Mesenchymal stem cell (in vitro differentiated cells and primary cell): Measurements from ENCODE around the gene RLN2. TPM values are rescaled to one million over a fixed set of nuclear protein-coding genes. Genes with fewer than 3 reads are reported as not detected.
"Not testable (repeated sequence)": the region's sequence is repeated elsewhere in the genome, so short reads cannot be mapped to it uniquely, and the experiment has no call there.

ENCODE experiments used
- DNase-seq: peaks from one replicate; pipeline ENCODE4 v3.0.0-alpha.2; 2013
- H2AFZ ChIP-seq: one replicate; pipeline ENCODE4 v1.6.1; 2013; ENCODE audit warnings: low read depth, mild to moderate bottlenecking, control low read depth, inconsistent platforms, low read length, moderate library complexity
- H2AK5ac ChIP-seq: 2 replicates; pipeline ENCODE4 v1.6.1; 2013; ENCODE audit warnings: low read length, moderate library complexity, mild to moderate bottlenecking, inconsistent platforms; ENCODE audit not compliant: severe bottlenecking
- H2BK120ac ChIP-seq: one replicate; pipeline ENCODE4 v1.6.1; 2013; ENCODE audit warnings: low read depth, mild to moderate bottlenecking, inconsistent platforms, low read length, moderate library complexity
- H2BK12ac ChIP-seq, 2 experiments: one replicate each; pipeline ENCODE4 v1.6.1; 2013; ENCODE audit warnings: inconsistent platforms in 2 of 2, low read length in 2 of 2, mild to moderate bottlenecking in 2 of 2, moderate library complexity in 2 of 2, control low read depth in 1 of 2
- H2BK15ac ChIP-seq: one replicate; pipeline ENCODE4 v1.6.1; 2013; ENCODE audit warnings: mild to moderate bottlenecking, low read depth, inconsistent platforms; ENCODE audit not compliant: poor library complexity, severe bottlenecking
- H2BK5ac ChIP-seq: 2 replicates; pipeline ENCODE4 v1.6.1; 2013; ENCODE audit warnings: low read depth, mild to moderate bottlenecking, low read length, control low read depth, inconsistent platforms; ENCODE audit not compliant: poor library complexity, severe bottlenecking
- H3K14ac ChIP-seq, 2 experiments: one replicate each; pipeline ENCODE4 v1.6.1; 2013; ENCODE audit warnings: inconsistent platforms in 2 of 2, low read length in 2 of 2, control low read depth in 1 of 2, mild to moderate bottlenecking in 1 of 2, moderate library complexity in 1 of 2
- H3K18ac ChIP-seq, 2 experiments: one replicate each; pipeline ENCODE4 v1.6.1; 2013; ENCODE audit warnings: inconsistent platforms in 2 of 2, low read length in 2 of 2, control low read depth in 1 of 2, low read depth in 1 of 2, mild to moderate bottlenecking in 1 of 2
- H3K23ac ChIP-seq, 2 experiments: one replicate each; pipeline ENCODE4 v1.6.1; 2013; ENCODE audit warnings: inconsistent platforms in 2 of 2, low read length in 2 of 2, mild to moderate bottlenecking in 2 of 2, moderate library complexity in 2 of 2, control low read depth in 1 of 2
- H3K27ac ChIP-seq: 2 replicates; pipeline ENCODE4 v1.5.1; 2013; ENCODE audit warnings: mild to moderate bottlenecking, moderate library complexity, low read length, control low read depth, inconsistent platforms; ENCODE audit not compliant: poor library complexity, severe bottlenecking
- H3K27me3 ChIP-seq, 2 experiments: 2 replicates each; pipeline versions ENCODE4 v1.6.1 to v1.7.0; 2013; ENCODE audit warnings: low read length in 2 of 2, mild to moderate bottlenecking in 2 of 2, moderate library complexity in 2 of 2, control low read depth in 1 of 2, inconsistent platforms in 1 of 2; ENCODE audit not compliant: control insufficient read depth in 1 of 2, insufficient read depth in 1 of 2
- H3K36me3 ChIP-seq, 2 experiments: 2 replicates each; pipeline versions ENCODE4 v1.6.1 to v1.7.0; 2013; ENCODE audit warnings: low read length in 2 of 2, control low read depth in 1 of 2, inconsistent platforms in 1 of 2, low read depth in 1 of 2, mild to moderate bottlenecking in 1 of 2; ENCODE audit not compliant: insufficient read depth in 2 of 2, control insufficient read depth in 1 of 2
- H3K4ac ChIP-seq, 2 experiments: one replicate each; pipeline ENCODE4 v1.6.1; 2013; ENCODE audit warnings: inconsistent platforms in 2 of 2, low read length in 2 of 2, mild to moderate bottlenecking in 2 of 2, moderate library complexity in 2 of 2, control low read depth in 1 of 2, low read depth in 1 of 2
- H3K4me1 ChIP-seq: 2 replicates; pipeline ENCODE4 v1.6.1; 2013; ENCODE audit warnings: low read depth, low read length, control low read depth; ENCODE audit not compliant: control insufficient read depth, insufficient read depth
- H3K4me2 ChIP-seq: 2 replicates; pipeline ENCODE4 v1.6.1; 2013; ENCODE audit warnings: low read length, mild to moderate bottlenecking, inconsistent platforms; ENCODE audit not compliant: poor library complexity, severe bottlenecking
- H3K4me3 ChIP-seq, 2 experiments: 2 replicates each; pipeline versions ENCODE4 v1.5.1 to v1.7.0; 2013; ENCODE audit warnings: low read length in 2 of 2, mild to moderate bottlenecking in 2 of 2, control low read depth in 1 of 2, low read depth in 1 of 2; ENCODE audit not compliant: insufficient read depth in 1 of 2
- H3K79me1 ChIP-seq: replicated peaks from 2 replicates; pipeline ENCODE4 v1.6.1; 2013; ENCODE audit warnings: mild to moderate bottlenecking, control low read depth, low read length, inconsistent platforms; ENCODE audit not compliant: poor library complexity, severe bottlenecking
- H3K9ac ChIP-seq: 2 replicates; pipeline ENCODE4 v1.7.0; 2013; ENCODE audit warnings: mild to moderate bottlenecking, low read length, moderate library complexity
- H3K9me3 ChIP-seq: 2 replicates; pipeline ENCODE4 v1.7.0; 2013; ENCODE audit warnings: mild to moderate bottlenecking, low read length; ENCODE audit not compliant: control insufficient read depth
- H4K8ac ChIP-seq: one replicate; pipeline ENCODE4 v1.6.1; 2013; ENCODE audit warnings: inconsistent platforms, mild to moderate bottlenecking, low read length, moderate library complexity
- H4K91ac ChIP-seq: one replicate; pipeline ENCODE4 v1.6.1; 2013; ENCODE audit warnings: mild to moderate bottlenecking, low read length, inconsistent platforms
- WGBS: methylation state at CpG from one replicate; pipeline ENCODE4 v1.1.7; 2013; ENCODE audit warnings: mixed read lengths; 5-methylcytosine and 5-hydroxymethylcytosine counted together
- polyA plus RNA-seq, 2 experiments: library from polyadenylated mRNA; stranded (reverse); fragments of 200-250 nt; gene quantifications; one replicate each; pipeline ENCODE4 v1.2.3, GENCODE V29; 2013

RLN2 gene, protein sequence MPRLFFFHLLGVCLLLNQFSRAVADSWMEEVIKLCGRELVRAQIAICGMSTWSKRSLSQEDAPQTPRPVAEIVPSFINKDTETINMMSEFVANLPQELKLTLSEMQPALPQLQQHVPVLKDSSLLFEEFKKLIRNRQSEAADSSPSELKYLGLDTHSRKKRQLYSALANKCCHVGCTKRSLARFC
- polyA plus RNA-seq (2013, experiment 1 of 2), result 0.19 TPM
- polyA plus RNA-seq (2013, experiment 2 of 2), result 0.21 TPM

GRCh38 chr9:5303840-5304795, at the start of gene RLN2:
RLN2 (minus strand) TSS chr9:5304716; CDS start chr9:5304580, 136 bp downstream.
- not testable (repeated sequence) for H3K4me1 ChIP-seq, H2AK5ac ChIP-seq, H2BK15ac ChIP-seq, H3K14ac ChIP-seq, H2BK120ac ChIP-seq, DNase-seq, H3K18ac ChIP-seq, H2AFZ ChIP-seq, H3K4me2 ChIP-seq, H3K4ac ChIP-seq, H3K27ac ChIP-seq, H4K91ac ChIP-seq, H2BK12ac ChIP-seq, H3K4me3 ChIP-seq, H2BK5ac ChIP-seq, H3K9ac ChIP-seq, H4K8ac ChIP-seq, H3K23ac ChIP-seq, H3K9me3 ChIP-seq, H3K79me1 ChIP-seq, H3K36me3 ChIP-seq
- WGBS, result 69% methylated on average over 15 of the region's 50 CpGs
- H3K27me3 ChIP-seq, result peaks cover 0 to 13% of the 10 kb centered on the region in 2 experiments

GRCh38 chr9:5354184-5354583, 49.7 kb upstream of the RLN2 start:
- WGBS, result 84% methylated on average over 2 of the region's 2 CpGs
- H4K91ac ChIP-seq, result no peak overlapping the region
- H3K79me1 ChIP-seq, result no peaks in the 10 kb centered on the region
- no peak overlapping the region for H3K23ac ChIP-seq
- H2BK12ac ChIP-seq, result no peak overlapping the region
- peak; percentile 30 for DNase-seq
- H3K18ac ChIP-seq, result no peak overlapping the region
- peaks cover 0 to 7% of the 10 kb centered on the region in 2 experiments for H3K36me3 ChIP-seq
- no peak overlapping the region for H3K4ac ChIP-seq
- H2BK15ac ChIP-seq, result no peak overlapping the region
- no peak overlapping the region for H2BK120ac ChIP-seq
- H4K8ac ChIP-seq, result no peak overlapping the region
- no peak overlapping the region for H3K4me2 ChIP-seq
- no peak overlapping the region for H3K4me3 ChIP-seq
- no peaks in the 10 kb centered on the region for H3K4me1 ChIP-seq
- no peak overlapping the region for H3K9ac ChIP-seq
- no peak overlapping the region for H3K27ac ChIP-seq
- no peak overlapping the region for H2AK5ac ChIP-seq
- no peak overlapping the region for H2AFZ ChIP-seq
- H3K9me3 ChIP-seq, result peaks cover 16% of the 10 kb centered on the region
- no peak overlapping the region for H2BK5ac ChIP-seq
- H3K27me3 ChIP-seq, result no peaks in the 10 kb centered on the region
- no peak overlapping the region for H3K14ac ChIP-seq

DNA sequence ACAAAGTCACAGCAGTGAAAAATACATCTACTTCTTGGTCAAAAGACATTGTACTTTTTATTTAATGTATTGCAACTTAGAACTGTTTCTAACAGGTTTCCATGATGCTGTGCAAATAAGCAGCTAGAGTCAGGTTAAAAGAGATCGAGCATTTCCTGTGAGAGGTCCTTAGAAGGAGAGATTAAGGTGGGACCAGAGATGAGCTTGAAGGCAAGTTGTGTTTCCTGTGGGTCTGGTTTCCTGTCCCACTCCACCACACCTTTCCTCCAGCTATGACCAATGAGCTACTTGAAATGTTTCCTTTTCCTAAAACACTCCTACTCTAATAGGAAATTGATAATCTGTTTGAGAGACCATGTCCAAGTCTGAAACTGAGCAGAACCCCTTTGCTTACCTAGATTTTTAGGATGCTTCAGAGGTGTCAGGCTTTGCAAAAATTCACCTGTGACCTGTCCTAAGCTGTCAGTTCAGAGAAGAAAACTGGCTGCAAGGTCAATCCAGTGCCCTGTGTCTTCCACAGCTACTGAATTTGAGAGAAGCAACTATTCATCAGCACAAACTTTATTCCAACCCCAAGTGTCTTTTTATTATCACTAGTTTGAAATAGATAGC, 48.2 kb upstream of the RLN2 start:
- no peaks in the 10 kb centered on the region for H3K4me1 ChIP-seq
- H2AK5ac ChIP-seq, result no peak overlapping the region
- no peak overlapping the region for H2BK5ac ChIP-seq
- H2BK15ac ChIP-seq, result no peak overlapping the region
- WGBS, result no CpG with 5 or more reads among the region's 1 CpG
- DNase-seq, result no peak
- H3K4me3 ChIP-seq, result no peak overlapping the region
- H2AFZ ChIP-seq, result no peak overlapping the region
- H4K91ac ChIP-seq, result no peak overlapping the region
- no peak overlapping the region for H3K4me2 ChIP-seq
- no peak overlapping the region for H3K27ac ChIP-seq
- no peaks in the 10 kb centered on the region for H3K27me3 ChIP-seq
- no peak overlapping the region for H3K9ac ChIP-seq
- H3K14ac ChIP-seq, result no peak overlapping the region
- H2BK12ac ChIP-seq, result no peak overlapping the region
- H3K9me3 ChIP-seq, result peaks cover 28% of the 10 kb centered on the region
- H3K18ac ChIP-seq, result no peak overlapping the region
- no peaks in the 10 kb centered on the region for H3K79me1 ChIP-seq
- no peak overlapping the region for H3K23ac ChIP-seq
- no peak overlapping the region for H2BK120ac ChIP-seq
- H3K36me3 ChIP-seq, result peaks cover 0 to 6% of the 10 kb centered on the region in 2 experiments
- no peak overlapping the region for H3K4ac ChIP-seq
- no peak overlapping the region for H4K8ac ChIP-seq
